Astrocyte (in vitro differentiated cells and primary cell): ENCODE data around the gene SRBD1. TPM values are rescaled to one million over a fixed set of nuclear protein-coding genes. Genes with fewer than 3 reads are reported as not detected.

Experiments
- DNase-seq: peaks from one replicate; pipeline ENCODE4 v3.0.0-alpha.2; 2010; ENCODE audit warnings: low read depth
- FAIRE-seq: peaks from 2 replicates; lab custom pipeline; 2011; peaks lifted over from hg19 to GRCh38; lab: Jason Lieb, UNC
- H2AFZ ChIP-seq: 2 replicates; pipeline ENCODE4 v1.6.0; 2012; ENCODE audit warnings: low read depth, low read length, inconsistent platforms
- H3K27ac ChIP-seq: 2 replicates; pipeline ENCODE4 v1.5.1; 2011; ENCODE audit warnings: low read depth, low read length, inconsistent platforms
- H3K27me3 ChIP-seq: 2 replicates; pipeline ENCODE4 v1.6.0; 2011; ENCODE audit warnings: low read length, inconsistent platforms; ENCODE audit not compliant: insufficient read depth
- H3K36me3 ChIP-seq: 2 replicates; pipeline ENCODE4 v1.5.1; 2011; ENCODE audit warnings: low read length, inconsistent platforms; ENCODE audit not compliant: insufficient read depth
- H3K4me1 ChIP-seq: 2 replicates; pipeline ENCODE4 v1.5.1; 2011; ENCODE audit warnings: low read length, inconsistent platforms; ENCODE audit not compliant: insufficient read depth
- H3K4me2 ChIP-seq: 2 replicates; pipeline ENCODE4 v1.6.0; 2012; ENCODE audit warnings: low read length, inconsistent platforms
- H3K4me3 ChIP-seq: 2 replicates; pipeline ENCODE4 v1.5.1; 2011; ENCODE audit warnings: low read depth, mild to moderate bottlenecking, low read length, inconsistent platforms; ENCODE audit not compliant: insufficient read depth
- H3K79me2 ChIP-seq: 2 replicates; pipeline ENCODE4 v1.6.0; 2012; ENCODE audit warnings: mild to moderate bottlenecking, low read length, inconsistent platforms; ENCODE audit not compliant: insufficient read depth
- H3K9ac ChIP-seq: 2 replicates; pipeline ENCODE4 v1.6.0; 2012; ENCODE audit warnings: mild to moderate bottlenecking, low read length, inconsistent platforms
- H3K9me3 ChIP-seq: 2 replicates; pipeline ENCODE4 v1.5.1; 2012; ENCODE audit warnings: low read depth, mild to moderate bottlenecking, low read length, inconsistent platforms; ENCODE audit not compliant: insufficient read depth
- H4K20me1 ChIP-seq: 2 replicates; pipeline ENCODE4 v1.6.0; 2012; ENCODE audit warnings: low read length, inconsistent platforms; ENCODE audit not compliant: insufficient read depth
- H3K27ac Mint-ChIP-seq: one replicate; pipeline ENCODE4 v1.8.0; 2021; ENCODE audit warnings: mild to moderate bottlenecking, mixed read lengths; ENCODE audit not compliant: unreplicated experiment
- H3K27me3 Mint-ChIP-seq: one replicate; pipeline ENCODE4 v1.8.0; 2021; ENCODE audit warnings: low read depth, mixed read lengths; ENCODE audit not compliant: unreplicated experiment
- H3K36me3 Mint-ChIP-seq: one replicate; pipeline ENCODE4 v1.8.0; 2021; ENCODE audit warnings: low read depth, mixed read lengths; ENCODE audit not compliant: unreplicated experiment
- H3K4me1 Mint-ChIP-seq: one replicate; pipeline ENCODE4 v1.8.0; 2021; ENCODE audit warnings: low read depth, mixed read lengths; ENCODE audit not compliant: unreplicated experiment
- H3K4me3 Mint-ChIP-seq: one replicate; pipeline ENCODE4 v1.8.0; 2021; ENCODE audit warnings: mild to moderate bottlenecking, moderate library complexity, mixed read lengths; ENCODE audit not compliant: unreplicated experiment
- H3K9me3 Mint-ChIP-seq: one replicate; pipeline ENCODE4 v1.8.0; 2021; ENCODE audit warnings: mild to moderate bottlenecking, mixed read lengths; ENCODE audit not compliant: unreplicated experiment
- CTCF ChIP-seq: IDR thresholded peaks from 2 replicates; pipeline ENCODE4 v1.5.1; 2011; ENCODE audit warnings: low read depth, mild to moderate bottlenecking, inconsistent platforms, low read length, moderate library complexity; ENCODE audit not compliant: insufficient read depth
- EZH2 ChIP-seq: IDR thresholded peaks from 2 replicates; pipeline ENCODE4 v1.6.1; 2012; ENCODE audit warnings: mild to moderate bottlenecking, low read length, inconsistent platforms; ENCODE audit not compliant: insufficient read depth
- total RNA-seq: library from RNA; stranded (reverse); gene quantifications from 2 replicates; pipeline ENCODE4 v1.2.1, GENCODE V29; 2021

The SRBD1 gene
- total RNA-seq, 1 donor from 2014 or later = 9.3 TPM

GRCh38 chr2:45442026-45442425, 169.0 kb downstream of the SRBD1 start:
- H3K4me3 Mint-ChIP-seq = no peak overlapping the region

GRCh38 chr2:45441571-45441970, 169.5 kb downstream of the SRBD1 start:
- Histone ChIP-seq H3K4me1 (no peaks in the 10 kb centered on the region), H3K27ac (no peak overlapping the region), H3K9ac (no peak overlapping the region), H3K4me3 (no peak overlapping the region), H3K36me3 (no peaks in the 10 kb centered on the region), H3K79me2 (no peaks in the 10 kb centered on the region), H4K20me1 (no peaks in the 10 kb centered on the region), H3K9me3 (no peaks in the 10 kb centered on the region), H3K4me2 (no peak overlapping the region), H3K27me3 (no peaks in the 10 kb centered on the region), H2AFZ (no peak overlapping the region)
- DNase-seq (no peak), FAIRE-seq (no peak)
- Mint-ChIP-seq H3K27ac (no peak overlapping the region), H3K4me3 (no peak overlapping the region), H3K9me3 (peaks cover 11% of the 10 kb centered on the region), H3K4me1 (peaks cover 20% of the 10 kb centered on the region), H3K27me3 (no peaks in the 10 kb centered on the region), H3K36me3 (peaks cover 11% of the 10 kb centered on the region)
- TF ChIP-seq CTCF (no peak), EZH2 (no peak)

More at GRCh38 chr2:45442026-45442425, 169.0 kb downstream of the SRBD1 start:
- Histone ChIP-seq H3K4me3 (no peak overlapping the region), H3K27me3 (no peaks in the 10 kb centered on the region), H4K20me1 (no peaks in the 10 kb centered on the region), H3K4me2 (no peak overlapping the region), H3K36me3 (no peaks in the 10 kb centered on the region), H3K27ac (no peak overlapping the region), H3K9ac (no peak overlapping the region), H3K4me1 (no peaks in the 10 kb centered on the region), H3K79me2 (no peaks in the 10 kb centered on the region), H3K9me3 (no peaks in the 10 kb centered on the region), H2AFZ (no peak overlapping the region)
- H3K27ac Mint-ChIP-seq = no peak overlapping the region
- no peak for DNase-seq
- TF ChIP-seq CTCF = no peak
- no peak for TF ChIP-seq EZH2
- FAIRE-seq = no peak
- H3K36me3 Mint-ChIP-seq = peaks cover 11% of the 10 kb centered on the region
- H3K27me3 Mint-ChIP-seq = no peaks in the 10 kb centered on the region
- peaks cover 17% of the 10 kb centered on the region for H3K4me1 Mint-ChIP-seq
- H3K9me3 Mint-ChIP-seq = peaks cover 10% of the 10 kb centered on the region
